ENCODE measurements around the gene DTHD1.

DTHD1 gene

GRCh38 chr4:36301127-36301526, 19.7 kb downstream of the DTHD1 start:
- no peak overlapping the region for H3K27ac ChIP-seq (ENCODE audit: low read length)
- H3K4me3 ChIP-seq (ENCODE audit: low read length), result no peak overlapping the region
- H3K27me3 ChIP-seq (ENCODE audit: insufficient read depth, low read length), result no peaks in the 10 kb centered on the region

GRCh38 chr4:36303426-36304137, 22.2 kb downstream of the DTHD1 start:
- no peak overlapping the region for H3K4me3 ChIP-seq (ENCODE audit: low read length)
- H3K36me3 ChIP-seq (ENCODE audit: insufficient read depth, low read depth, low read length), result no peaks in the 10 kb centered on the region
- H3K9me3 ChIP-seq (ENCODE audit: insufficient read depth, low read depth, low read length), result no peaks in the 10 kb centered on the region
- no peak overlapping the region for H3K9ac ChIP-seq (ENCODE audit: low read depth, low read length)
- no peaks in the 10 kb centered on the region for H3K27me3 ChIP-seq (ENCODE audit: insufficient read depth, low read length)
- H3K27ac ChIP-seq (ENCODE audit: low read length), result no peak overlapping the region
- no peaks in the 10 kb centered on the region for H3K4me1 ChIP-seq (ENCODE audit: insufficient read depth, low read length)

More at GRCh38 chr4:36301127-36301526, 19.7 kb downstream of the DTHD1 start:
- no peaks in the 10 kb centered on the region for H3K9me3 ChIP-seq (ENCODE audit: insufficient read depth, low read depth, low read length)
- H3K9ac ChIP-seq (ENCODE audit: low read depth, low read length), result no peak overlapping the region
- no peaks in the 10 kb centered on the region for H3K4me1 ChIP-seq (ENCODE audit: insufficient read depth, low read length)
- no peaks in the 10 kb centered on the region for H3K36me3 ChIP-seq (ENCODE audit: insufficient read depth, low read depth, low read length)

DNA sequence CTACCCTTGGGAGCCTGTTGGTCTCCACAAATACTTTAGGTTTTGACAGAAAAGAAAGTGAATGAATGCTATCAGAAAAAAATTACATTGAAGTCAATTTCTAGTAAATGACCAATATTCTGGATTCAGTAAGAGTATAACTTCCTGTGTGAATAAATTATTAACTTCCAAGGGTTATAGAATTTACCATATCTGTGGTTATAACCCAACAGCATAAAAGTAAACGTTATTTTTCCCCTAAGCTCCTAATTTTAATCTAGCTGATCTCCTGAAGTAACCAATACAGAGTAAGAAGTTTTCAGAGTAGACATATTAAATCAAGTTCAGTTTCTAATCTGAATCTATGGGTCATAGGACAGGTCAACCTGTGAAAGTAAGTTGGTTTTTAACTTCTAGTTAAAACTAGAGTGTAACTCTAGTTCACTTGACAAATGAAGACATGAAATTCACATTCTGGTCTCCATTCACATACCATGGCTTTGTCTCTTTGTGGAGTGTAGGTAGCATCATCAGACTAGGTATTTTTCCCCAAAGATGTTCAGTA, 22.8 kb downstream of the DTHD1 start:
- Histone ChIP-seq H3K4me3 (ENCODE audit: low read length) (no peak overlapping the region), H3K4me1 (ENCODE audit: insufficient read depth, low read length) (no peaks in the 10 kb centered on the region), H3K27ac (ENCODE audit: low read length) (no peak overlapping the region), H3K9ac (ENCODE audit: low read depth, low read length) (no peak overlapping the region), H3K36me3 (ENCODE audit: insufficient read depth, low read depth, low read length) (no peaks in the 10 kb centered on the region), H3K27me3 (ENCODE audit: insufficient read depth, low read length) (no peaks in the 10 kb centered on the region), H3K9me3 (ENCODE audit: insufficient read depth, low read depth, low read length) (no peaks in the 10 kb centered on the region)

GRCh38 chr4:36308150-36308549, 26.7 kb downstream of the DTHD1 start:
- no peaks in the 10 kb centered on the region for H3K36me3 ChIP-seq (ENCODE audit: insufficient read depth, low read depth, low read length)
- no peaks in the 10 kb centered on the region for H3K27me3 ChIP-seq (ENCODE audit: insufficient read depth, low read length)
- H3K4me3 ChIP-seq (ENCODE audit: low read length), result no peak overlapping the region
- H3K9me3 ChIP-seq (ENCODE audit: insufficient read depth, low read depth, low read length), result no peaks in the 10 kb centered on the region
- H3K27ac ChIP-seq (ENCODE audit: low read length), result no peak overlapping the region
- H3K9ac ChIP-seq (ENCODE audit: low read depth, low read length), result no peak overlapping the region
- no peaks in the 10 kb centered on the region for H3K4me1 ChIP-seq (ENCODE audit: insufficient read depth, low read length)

GRCh38 chr4:36310216-36310615, 28.8 kb downstream of the DTHD1 start:
- H3K9ac ChIP-seq (ENCODE audit: low read depth, low read length), result no peak overlapping the region

DNA sequence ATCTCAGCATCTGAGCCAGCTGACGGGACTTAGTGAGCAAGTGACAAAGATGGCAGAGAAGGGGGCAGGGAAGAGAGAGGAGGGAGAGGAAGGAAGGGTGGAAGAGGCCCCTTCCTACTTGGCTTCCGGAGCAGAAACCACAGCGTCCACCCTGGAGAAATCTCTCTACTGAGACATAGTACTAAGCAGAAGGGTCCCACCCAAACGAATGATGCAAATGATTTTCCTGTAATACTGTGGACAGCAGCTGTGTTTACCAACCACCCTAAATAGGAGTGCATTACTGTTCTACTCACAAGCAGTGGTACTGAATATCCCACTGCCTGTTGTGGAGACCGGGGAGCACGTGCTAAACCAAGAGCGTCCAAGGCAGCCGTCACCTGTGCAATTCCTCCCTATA, 29.4 kb downstream of the DTHD1 start:
- no peaks in the 10 kb centered on the region for H3K9me3 ChIP-seq (ENCODE audit: insufficient read depth, low read depth, low read length)
- H3K27me3 ChIP-seq (ENCODE audit: insufficient read depth, low read length), result no peaks in the 10 kb centered on the region
- H3K36me3 ChIP-seq (ENCODE audit: insufficient read depth, low read depth, low read length), result no peaks in the 10 kb centered on the region
- no peaks in the 10 kb centered on the region for H3K4me1 ChIP-seq (ENCODE audit: insufficient read depth, low read length)
- no peak overlapping the region for H3K9ac ChIP-seq (ENCODE audit: low read depth, low read length)
- no peak overlapping the region for H3K27ac ChIP-seq (ENCODE audit: low read length)
- H3K4me3 ChIP-seq (ENCODE audit: low read length), result no peak overlapping the region

More at GRCh38 chr4:36310216-36310615, 28.8 kb downstream of the DTHD1 start:
- Histone ChIP-seq H3K4me3 (ENCODE audit: low read length) (no peak overlapping the region), H3K27me3 (ENCODE audit: insufficient read depth, low read length) (no peaks in the 10 kb centered on the region), H3K36me3 (ENCODE audit: insufficient read depth, low read depth, low read length) (no peaks in the 10 kb centered on the region), H3K9me3 (ENCODE audit: insufficient read depth, low read depth, low read length) (no peaks in the 10 kb centered on the region), H3K4me1 (ENCODE audit: insufficient read depth, low read length) (no peaks in the 10 kb centered on the region), H3K27ac (ENCODE audit: low read length) (no peak overlapping the region)

DNA sequence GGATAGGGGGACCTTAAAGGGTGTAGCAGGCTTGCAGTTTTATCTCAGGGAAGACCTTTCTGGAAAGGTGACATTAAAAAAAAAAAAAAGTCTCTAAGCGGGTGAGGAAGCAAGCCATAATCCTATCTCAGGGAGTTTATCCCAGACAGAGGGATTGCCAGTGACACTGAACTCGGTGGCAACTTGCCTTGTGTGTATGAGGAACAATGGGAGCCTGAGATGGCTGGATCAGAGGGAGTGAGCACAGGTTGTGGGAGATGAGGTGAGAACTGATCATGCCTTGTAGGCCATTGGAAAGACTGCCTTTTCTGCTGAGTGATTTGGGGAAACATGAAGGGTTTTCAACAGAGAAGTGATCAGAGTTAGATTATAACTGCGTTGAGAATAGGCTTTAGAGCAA, 31.1 kb downstream of the DTHD1 start:
- Histone ChIP-seq H3K27ac (ENCODE audit: low read length) (no peak overlapping the region), H3K4me1 (ENCODE audit: insufficient read depth, low read length) (no peaks in the 10 kb centered on the region), H3K4me3 (ENCODE audit: low read length) (no peak overlapping the region), H3K27me3 (ENCODE audit: insufficient read depth, low read length) (no peaks in the 10 kb centered on the region), H3K9ac (ENCODE audit: low read depth, low read length) (no peak overlapping the region), H3K36me3 (ENCODE audit: insufficient read depth, low read depth, low read length) (no peaks in the 10 kb centered on the region), H3K9me3 (ENCODE audit: insufficient read depth, low read depth, low read length) (no peaks in the 10 kb centered on the region)

- H3K4me3 ChIP-seq (ENCODE audit: low read length), result no peak overlapping the region
- no peak overlapping the region for H3K27ac ChIP-seq (ENCODE audit: low read length)
- no peaks in the 10 kb centered on the region for H3K36me3 ChIP-seq (ENCODE audit: insufficient read depth, low read depth, low read length)
- no peaks in the 10 kb centered on the region for H3K27me3 ChIP-seq (ENCODE audit: insufficient read depth, low read length)
- H3K9ac ChIP-seq (ENCODE audit: low read depth, low read length), result no peak overlapping the region
- no peaks in the 10 kb centered on the region for H3K9me3 ChIP-seq (ENCODE audit: insufficient read depth, low read depth, low read length)
- no peaks in the 10 kb centered on the region for H3K4me1 ChIP-seq (ENCODE audit: insufficient read depth, low read length)
Observed at GRCh38 chr4:36313301-36313700, 31.9 kb downstream of the DTHD1 start.

DNA sequence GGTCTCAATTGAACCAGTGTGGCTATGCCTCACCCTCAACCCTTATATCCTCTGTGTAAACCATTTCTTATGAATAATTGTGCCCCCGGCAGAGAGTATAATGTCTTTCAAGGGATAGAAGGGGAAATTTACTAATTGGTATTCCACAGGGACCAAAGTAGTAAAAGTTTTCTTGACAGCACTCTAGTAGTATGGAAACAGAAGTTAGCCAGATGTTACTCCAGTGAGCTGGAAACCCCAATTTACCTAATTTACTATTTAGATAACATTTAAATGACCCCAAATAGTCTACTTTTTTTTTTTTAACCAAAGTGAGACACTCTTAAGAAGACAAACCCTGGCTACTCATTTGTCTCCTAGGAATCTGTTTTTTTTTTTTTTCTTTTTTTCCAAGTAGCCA, 32.3 kb downstream of the DTHD1 start:
- H3K4me3 ChIP-seq (ENCODE audit: low read length), result no peak overlapping the region
- H3K27me3 ChIP-seq (ENCODE audit: insufficient read depth, low read length), result no peaks in the 10 kb centered on the region
- no peaks in the 10 kb centered on the region for H3K4me1 ChIP-seq (ENCODE audit: insufficient read depth, low read length)
- no peak overlapping the region for H3K27ac ChIP-seq (ENCODE audit: low read length)
- no peak overlapping the region for H3K9ac ChIP-seq (ENCODE audit: low read depth, low read length)
- no peaks in the 10 kb centered on the region for H3K9me3 ChIP-seq (ENCODE audit: insufficient read depth, low read depth, low read length)
- H3K36me3 ChIP-seq (ENCODE audit: insufficient read depth, low read depth, low read length), result no peaks in the 10 kb centered on the region

- no peaks in the 10 kb centered on the region for H3K4me1 ChIP-seq (ENCODE audit: insufficient read depth, low read length)
- H3K4me3 ChIP-seq (ENCODE audit: low read length), result no peak overlapping the region
- H3K36me3 ChIP-seq (ENCODE audit: insufficient read depth, low read depth, low read length), result no peaks in the 10 kb centered on the region
- H3K9ac ChIP-seq (ENCODE audit: low read depth, low read length), result no peak overlapping the region
- no peaks in the 10 kb centered on the region for H3K27me3 ChIP-seq (ENCODE audit: insufficient read depth, low read length)
- no peaks in the 10 kb centered on the region for H3K9me3 ChIP-seq (ENCODE audit: insufficient read depth, low read depth, low read length)
- H3K27ac ChIP-seq (ENCODE audit: low read length), result no peak overlapping the region
Observed at GRCh38 chr4:36316607-36317006, 35.2 kb downstream of the DTHD1 start.

DNA sequence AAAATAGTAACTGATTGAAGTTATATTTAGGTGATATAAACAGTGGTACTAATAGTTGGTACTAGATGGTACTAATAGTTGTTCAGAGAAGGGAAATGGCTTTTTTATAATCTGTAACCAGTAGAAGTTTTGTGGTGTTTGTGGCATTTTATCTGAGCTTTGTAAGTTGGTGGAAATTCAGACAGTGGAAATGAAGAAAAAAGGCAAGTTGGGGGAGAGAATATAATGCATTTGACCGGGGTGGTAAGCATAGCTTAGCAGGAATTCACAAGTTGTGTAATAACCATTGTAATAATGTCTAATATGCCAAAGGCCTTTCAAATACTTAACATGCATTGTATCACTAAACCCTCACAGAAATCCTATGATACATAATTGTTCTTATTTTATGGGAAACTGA, 36.3 kb downstream of the DTHD1 start:
- Histone ChIP-seq H3K4me1 (ENCODE audit: insufficient read depth, low read length) (no peaks in the 10 kb centered on the region), H3K36me3 (ENCODE audit: insufficient read depth, low read depth, low read length) (no peaks in the 10 kb centered on the region), H3K9ac (ENCODE audit: low read depth, low read length) (no peak overlapping the region), H3K27ac (ENCODE audit: low read length) (no peak overlapping the region), H3K27me3 (ENCODE audit: insufficient read depth, low read length) (no peaks in the 10 kb centered on the region), H3K4me3 (ENCODE audit: low read length) (no peak overlapping the region), H3K9me3 (ENCODE audit: insufficient read depth, low read depth, low read length) (no peaks in the 10 kb centered on the region)

DNA sequence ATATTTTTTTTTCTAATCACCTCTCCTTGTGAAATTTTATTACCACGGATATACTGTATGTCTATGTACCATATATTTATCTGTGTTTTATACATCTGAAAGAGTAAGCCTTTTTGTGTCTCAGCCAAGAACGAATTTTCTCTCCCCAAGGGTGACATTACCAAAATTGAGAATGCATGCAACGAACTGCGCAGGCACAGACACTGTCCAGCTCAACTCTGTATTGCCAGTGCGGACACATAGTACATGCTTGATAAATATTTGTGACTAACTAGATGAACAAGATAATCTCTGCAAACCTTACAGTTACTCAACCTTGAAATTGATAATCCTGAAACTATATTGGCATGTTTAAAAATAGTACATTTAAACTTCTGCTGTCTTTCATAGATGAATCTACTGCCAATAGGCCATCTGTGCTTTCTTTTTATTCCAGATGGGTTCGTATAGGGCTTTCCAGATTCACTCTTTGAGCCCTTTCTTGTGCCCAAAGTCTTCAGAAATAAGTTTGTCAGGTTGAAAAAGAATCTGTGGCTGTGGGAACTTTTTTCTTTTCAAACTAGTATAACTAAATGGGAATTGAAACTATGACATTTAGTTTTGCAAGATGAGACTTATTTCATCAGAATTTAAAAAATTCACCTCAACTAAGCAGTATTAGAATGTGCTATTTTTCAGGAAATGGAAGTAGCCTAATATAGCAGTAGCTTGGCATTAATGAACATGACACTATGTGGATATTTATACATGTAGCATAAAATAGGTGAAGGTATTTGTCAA, 38.9 kb downstream of the DTHD1 start:
- no peak overlapping the region for H3K9ac ChIP-seq (ENCODE audit: low read depth, low read length)
- H3K4me3 ChIP-seq (ENCODE audit: low read length), result no peak overlapping the region
- H3K4me1 ChIP-seq (ENCODE audit: insufficient read depth, low read length), result no peaks in the 10 kb centered on the region
- no peaks in the 10 kb centered on the region for H3K27me3 ChIP-seq (ENCODE audit: insufficient read depth, low read length)
- H3K36me3 ChIP-seq (ENCODE audit: insufficient read depth, low read depth, low read length), result no peaks in the 10 kb centered on the region
- H3K9me3 ChIP-seq (ENCODE audit: insufficient read depth, low read depth, low read length), result no peaks in the 10 kb centered on the region
- H3K27ac ChIP-seq (ENCODE audit: low read length), result no peak overlapping the region
